ENCODE results near the gene SLC25A29. TPM values are rescaled to one million over a fixed set of nuclear protein-coding genes. Genes with fewer than 3 reads are reported as not detected.

The SLC25A29 gene
- total and polyA plus RNA-seq, 2 of the 13 experiments (the other 11 are each of a cell fraction or from before 2014, with no cell fraction given) = 12.2 to 17.2 TPM

DNA sequence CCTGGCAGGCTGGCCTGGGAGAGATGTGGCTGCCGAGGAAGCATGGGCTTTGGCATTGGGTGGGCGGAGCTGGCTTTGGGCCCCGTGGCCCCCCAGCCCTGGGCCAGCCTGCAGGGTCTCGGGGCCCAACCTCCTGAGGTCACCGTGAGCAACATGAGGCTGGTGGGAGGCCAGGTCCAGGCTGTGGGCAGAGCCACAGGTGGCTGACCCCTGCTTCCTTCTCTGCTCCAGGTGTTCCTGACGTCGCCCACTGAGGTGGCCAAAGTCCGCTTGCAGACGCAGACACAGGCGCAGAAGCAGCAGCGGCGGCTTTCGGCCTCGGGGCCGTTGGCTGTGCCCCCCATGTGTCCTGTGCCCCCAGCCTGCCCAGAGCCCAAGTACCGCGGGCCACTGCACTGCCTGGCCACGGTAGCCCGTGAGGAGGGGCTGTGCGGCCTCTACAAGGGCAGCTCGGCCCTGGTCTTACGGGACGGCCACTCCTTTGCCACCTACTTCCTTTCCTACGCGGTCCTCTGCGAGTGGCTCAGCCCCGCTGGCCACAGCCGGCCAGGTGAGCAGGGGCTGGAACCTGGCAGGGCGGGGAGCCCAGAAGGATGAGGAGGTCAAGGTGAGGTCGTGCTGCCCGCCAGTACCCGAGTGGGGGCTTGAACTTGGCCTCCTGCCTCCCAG lies 22.4 kb upstream of the SLC25A29 start (continued):
- TF ChIP-seq, protein P1, sequence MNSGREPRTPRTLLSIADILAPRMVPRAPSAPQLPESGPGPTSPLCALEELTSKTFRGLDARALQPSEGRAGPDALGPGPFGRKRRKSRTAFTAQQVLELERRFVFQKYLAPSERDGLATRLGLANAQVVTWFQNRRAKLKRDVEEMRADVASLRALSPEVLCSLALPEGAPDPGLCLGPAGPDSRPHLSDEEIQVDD (CRISPR knock-in tag; IDR thresholded peaks at IDR 0.05; ENCODE audit: borderline replicate concordance) = no peak; the same call in 1 of the 2 replicates
- TF ChIP-seq, protein P2, sequence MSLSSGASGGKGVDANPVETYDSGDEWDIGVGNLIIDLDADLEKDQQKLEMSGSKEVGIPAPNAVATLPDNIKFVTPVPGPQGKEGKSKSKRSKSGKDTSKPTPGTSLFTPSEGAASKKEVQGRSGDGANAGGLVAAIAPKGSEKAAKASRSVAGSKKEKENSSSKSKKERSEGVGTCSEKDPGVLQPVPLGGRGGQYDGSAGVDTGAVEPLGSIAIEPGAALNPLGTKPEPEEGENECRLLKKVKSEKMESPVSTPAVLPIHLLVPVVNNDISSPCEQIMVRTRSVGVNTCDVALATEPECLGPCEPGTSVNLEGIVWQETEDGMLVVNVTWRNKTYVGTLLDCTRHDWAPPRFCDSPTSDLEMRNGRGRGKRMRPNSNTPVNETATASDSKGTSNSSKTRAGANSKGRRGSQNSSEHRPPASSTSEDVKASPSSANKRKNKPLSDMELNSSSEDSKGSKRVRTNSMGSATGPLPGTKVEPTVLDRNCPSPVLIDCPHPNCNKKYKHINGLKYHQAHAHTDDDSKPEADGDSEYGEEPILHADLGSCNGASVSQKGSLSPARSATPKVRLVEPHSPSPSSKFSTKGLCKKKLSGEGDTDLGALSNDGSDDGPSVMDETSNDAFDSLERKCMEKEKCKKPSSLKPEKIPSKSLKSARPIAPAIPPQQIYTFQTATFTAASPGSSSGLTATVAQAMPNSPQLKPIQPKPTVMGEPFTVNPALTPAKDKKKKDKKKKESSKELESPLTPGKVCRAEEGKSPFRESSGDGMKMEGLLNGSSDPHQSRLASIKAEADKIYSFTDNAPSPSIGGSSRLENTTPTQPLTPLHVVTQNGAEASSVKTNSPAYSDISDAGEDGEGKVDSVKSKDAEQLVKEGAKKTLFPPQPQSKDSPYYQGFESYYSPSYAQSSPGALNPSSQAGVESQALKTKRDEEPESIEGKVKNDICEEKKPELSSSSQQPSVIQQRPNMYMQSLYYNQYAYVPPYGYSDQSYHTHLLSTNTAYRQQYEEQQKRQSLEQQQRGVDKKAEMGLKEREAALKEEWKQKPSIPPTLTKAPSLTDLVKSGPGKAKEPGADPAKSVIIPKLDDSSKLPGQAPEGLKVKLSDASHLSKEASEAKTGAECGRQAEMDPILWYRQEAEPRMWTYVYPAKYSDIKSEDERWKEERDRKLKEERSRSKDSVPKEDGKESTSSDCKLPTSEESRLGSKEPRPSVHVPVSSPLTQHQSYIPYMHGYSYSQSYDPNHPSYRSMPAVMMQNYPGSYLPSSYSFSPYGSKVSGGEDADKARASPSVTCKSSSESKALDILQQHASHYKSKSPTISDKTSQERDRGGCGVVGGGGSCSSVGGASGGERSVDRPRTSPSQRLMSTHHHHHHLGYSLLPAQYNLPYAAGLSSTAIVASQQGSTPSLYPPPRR (CRISPR knock-in tag; IDR thresholded peaks at IDR 0.05; ENCODE audit: borderline replicate concordance) = 0 out of 2 replicates have a peak, but pooled peaks have one; percentile 53
- TF ChIP-seq ZNF337 (CRISPR knock-in tag; IDR thresholded peaks at IDR 0.05; ENCODE audit: borderline replicate concordance, low read depth) (0 out of 2 replicates have a peak, but pooled peaks have one; percentile 46), KMT2A (CRISPR knock-in tag; IDR thresholded peaks at IDR 0.05) (peak; percentile 26; the same call in 1 of the 2 replicates), ZNF160 (CRISPR knock-in tag; IDR thresholded peaks at IDR 0.05) (peak; percentile 26; the same call in 1 of the 2 replicates), CBX1 (IDR thresholded peaks at IDR 0.05; ENCODE audit: low read depth) (peak; percentile 43), ZNF891 (CRISPR knock-in tag; IDR thresholded peaks at IDR 0.05) (no peak), LCORL (IDR thresholded peaks at IDR 0.05) (no peak), LCORL (CRISPR knock-in tag; IDR thresholded peaks at IDR 0.05) (peak; percentile 85), ZNF749 (CRISPR knock-in tag; IDR thresholded peaks at IDR 0.05; ENCODE audit: borderline replicate concordance) (no peak), XBP1 (CRISPR knock-in tag; IDR thresholded peaks at IDR 0.05) (no peak)
- TF ChIP-seq, protein P3, sequence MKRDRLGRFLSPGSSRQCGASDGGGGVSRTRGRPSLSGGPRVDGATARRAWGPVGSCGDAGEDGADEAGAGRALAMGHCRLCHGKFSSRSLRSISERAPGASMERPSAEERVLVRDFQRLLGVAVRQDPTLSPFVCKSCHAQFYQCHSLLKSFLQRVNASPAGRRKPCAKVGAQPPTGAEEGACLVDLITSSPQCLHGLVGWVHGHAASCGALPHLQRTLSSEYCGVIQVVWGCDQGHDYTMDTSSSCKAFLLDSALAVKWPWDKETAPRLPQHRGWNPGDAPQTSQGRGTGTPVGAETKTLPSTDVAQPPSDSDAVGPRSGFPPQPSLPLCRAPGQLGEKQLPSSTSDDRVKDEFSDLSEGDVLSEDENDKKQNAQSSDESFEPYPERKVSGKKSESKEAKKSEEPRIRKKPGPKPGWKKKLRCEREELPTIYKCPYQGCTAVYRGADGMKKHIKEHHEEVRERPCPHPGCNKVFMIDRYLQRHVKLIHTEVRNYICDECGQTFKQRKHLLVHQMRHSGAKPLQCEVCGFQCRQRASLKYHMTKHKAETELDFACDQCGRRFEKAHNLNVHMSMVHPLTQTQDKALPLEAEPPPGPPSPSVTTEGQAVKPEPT (CRISPR knock-in tag; IDR thresholded peaks at IDR 0.05; ENCODE audit: low read depth) = 0 out of 2 replicates have a peak, but pooled peaks have one; percentile 71
- TF ChIP-seq, protein P4, sequence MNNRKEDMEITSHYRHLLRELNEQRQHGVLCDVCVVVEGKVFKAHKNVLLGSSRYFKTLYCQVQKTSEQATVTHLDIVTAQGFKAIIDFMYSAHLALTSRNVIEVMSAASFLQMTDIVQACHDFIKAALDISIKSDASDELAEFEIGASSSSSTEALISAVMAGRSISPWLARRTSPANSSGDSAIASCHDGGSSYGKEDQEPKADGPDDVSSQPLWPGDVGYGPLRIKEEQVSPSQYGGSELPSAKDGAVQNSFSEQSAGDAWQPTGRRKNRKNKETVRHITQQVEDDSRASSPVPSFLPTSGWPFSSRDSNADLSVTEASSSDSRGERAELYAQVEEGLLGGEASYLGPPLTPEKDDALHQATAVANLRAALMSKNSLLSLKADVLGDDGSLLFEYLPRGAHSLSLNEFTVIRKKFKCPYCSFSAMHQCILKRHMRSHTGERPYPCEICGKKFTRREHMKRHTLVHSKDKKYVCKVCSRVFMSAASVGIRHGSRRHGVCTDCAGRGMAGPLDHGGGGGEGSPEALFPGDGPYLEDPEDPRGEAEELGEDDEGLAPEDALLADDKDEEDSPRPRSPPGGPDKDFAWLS (CRISPR knock-in tag; IDR thresholded peaks at IDR 0.05; ENCODE audit: borderline replicate concordance) = 0 out of 2 replicates have a peak, but pooled peaks have one; percentile 80
- TF ChIP-seq, protein P5, sequence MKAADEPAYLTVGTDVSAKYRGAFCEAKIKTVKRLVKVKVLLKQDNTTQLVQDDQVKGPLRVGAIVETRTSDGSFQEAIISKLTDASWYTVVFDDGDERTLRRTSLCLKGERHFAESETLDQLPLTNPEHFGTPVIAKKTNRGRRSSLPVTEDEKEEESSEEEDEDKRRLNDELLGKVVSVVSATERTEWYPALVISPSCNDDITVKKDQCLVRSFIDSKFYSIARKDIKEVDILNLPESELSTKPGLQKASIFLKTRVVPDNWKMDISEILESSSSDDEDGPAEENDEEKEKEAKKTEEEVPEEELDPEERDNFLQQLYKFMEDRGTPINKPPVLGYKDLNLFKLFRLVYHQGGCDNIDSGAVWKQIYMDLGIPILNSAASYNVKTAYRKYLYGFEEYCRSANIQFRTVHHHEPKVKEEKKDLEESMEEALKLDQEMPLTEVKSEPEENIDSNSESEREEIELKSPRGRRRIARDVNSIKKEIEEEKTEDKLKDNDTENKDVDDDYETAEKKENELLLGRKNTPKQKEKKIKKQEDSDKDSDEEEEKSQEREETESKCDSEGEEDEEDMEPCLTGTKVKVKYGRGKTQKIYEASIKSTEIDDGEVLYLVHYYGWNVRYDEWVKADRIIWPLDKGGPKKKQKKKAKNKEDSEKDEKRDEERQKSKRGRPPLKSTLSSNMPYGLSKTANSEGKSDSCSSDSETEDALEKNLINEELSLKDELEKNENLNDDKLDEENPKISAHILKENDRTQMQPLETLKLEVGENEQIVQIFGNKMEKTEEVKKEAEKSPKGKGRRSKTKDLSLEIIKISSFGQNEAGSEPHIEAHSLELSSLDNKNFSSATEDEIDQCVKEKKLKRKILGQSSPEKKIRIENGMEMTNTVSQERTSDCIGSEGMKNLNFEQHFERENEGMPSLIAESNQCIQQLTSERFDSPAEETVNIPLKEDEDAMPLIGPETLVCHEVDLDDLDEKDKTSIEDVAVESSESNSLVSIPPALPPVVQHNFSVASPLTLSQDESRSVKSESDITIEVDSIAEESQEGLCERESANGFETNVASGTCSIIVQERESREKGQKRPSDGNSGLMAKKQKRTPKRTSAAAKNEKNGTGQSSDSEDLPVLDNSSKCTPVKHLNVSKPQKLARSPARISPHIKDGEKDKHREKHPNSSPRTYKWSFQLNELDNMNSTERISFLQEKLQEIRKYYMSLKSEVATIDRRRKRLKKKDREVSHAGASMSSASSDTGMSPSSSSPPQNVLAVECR (CRISPR knock-in tag; IDR thresholded peaks at IDR 0.05; ENCODE audit: borderline replicate concordance) = peak; percentile 52; the same call in 1 of the 2 replicates
